ENCODE measurements around the gene TRAPPC5.
A peak's percentile ranks its signal among the peaks of the same experiment; 100 is the strongest.

Gene TRAPPC5

GRCh38 chr19:7677669-7678311, 2.8 kb upstream of the TRAPPC5 start:
- DNase-seq: no peak

GRCh38 chr19:7678971-7679751, 1.5 kb upstream of the TRAPPC5 start:
- DNase-seq: no peak

GRCh38 chr19:7679771-7680605, 645 bp upstream of the TRAPPC5 start:
- no peak for DNase-seq

GRCh38 chr19:7681340-7682174, 924 bp downstream of the TRAPPC5 start:
- peak in 1 of 2 experiments; percentile 48 for DNase-seq

- no peak for DNase-seq
These were observed 1.7 kb downstream of the TRAPPC5 start for GRCh38 chr19:7682175-7682855.

GRCh38 chr19:7685546-7686445, 5.2 kb downstream of the TRAPPC5 start:
- DNase-seq: no peak

GRCh38 chr19:7687177-7687576, 6.5 kb downstream of the TRAPPC5 start:
- no peak for DNase-seq

GRCh38 chr19:7689165-7689564, 8.5 kb downstream of the TRAPPC5 start:
- no peak for DNase-seq

GRCh38 chr19:7690779-7691258, 10.2 kb downstream of the TRAPPC5 start:
- no peak for DNase-seq

- DNase-seq: no peak
These were observed 10.9 kb downstream of the TRAPPC5 start for GRCh38 chr19:7691497-7691896.

GRCh38 chr19:7692417-7693088, 11.9 kb downstream of the TRAPPC5 start:
- DNase-seq: no peak

GRCh38 chr19:7694499-7694898, 13.9 kb downstream of the TRAPPC5 start:
- no peak for DNase-seq

- DNase-seq: no peak
These were observed 17.2 kb downstream of the TRAPPC5 start for GRCh38 chr19:7697721-7698287.

GRCh38 chr19:7698583-7698982, 17.9 kb downstream of the TRAPPC5 start:
- no peak for DNase-seq

GRCh38 chr19:7699003-7699402, 18.4 kb downstream of the TRAPPC5 start:
- no peak for DNase-seq

- DNase-seq: no peak
These were observed 19.1 kb downstream of the TRAPPC5 start for GRCh38 chr19:7699417-7700401.

GRCh38 chr19:7701049-7701653, 20.5 kb downstream of the TRAPPC5 start:
- DNase-seq: no peak

All from SW 1271 (cell line).